Measurements from ENCODE around the gene SNED1.

The SNED1 gene

DNA sequence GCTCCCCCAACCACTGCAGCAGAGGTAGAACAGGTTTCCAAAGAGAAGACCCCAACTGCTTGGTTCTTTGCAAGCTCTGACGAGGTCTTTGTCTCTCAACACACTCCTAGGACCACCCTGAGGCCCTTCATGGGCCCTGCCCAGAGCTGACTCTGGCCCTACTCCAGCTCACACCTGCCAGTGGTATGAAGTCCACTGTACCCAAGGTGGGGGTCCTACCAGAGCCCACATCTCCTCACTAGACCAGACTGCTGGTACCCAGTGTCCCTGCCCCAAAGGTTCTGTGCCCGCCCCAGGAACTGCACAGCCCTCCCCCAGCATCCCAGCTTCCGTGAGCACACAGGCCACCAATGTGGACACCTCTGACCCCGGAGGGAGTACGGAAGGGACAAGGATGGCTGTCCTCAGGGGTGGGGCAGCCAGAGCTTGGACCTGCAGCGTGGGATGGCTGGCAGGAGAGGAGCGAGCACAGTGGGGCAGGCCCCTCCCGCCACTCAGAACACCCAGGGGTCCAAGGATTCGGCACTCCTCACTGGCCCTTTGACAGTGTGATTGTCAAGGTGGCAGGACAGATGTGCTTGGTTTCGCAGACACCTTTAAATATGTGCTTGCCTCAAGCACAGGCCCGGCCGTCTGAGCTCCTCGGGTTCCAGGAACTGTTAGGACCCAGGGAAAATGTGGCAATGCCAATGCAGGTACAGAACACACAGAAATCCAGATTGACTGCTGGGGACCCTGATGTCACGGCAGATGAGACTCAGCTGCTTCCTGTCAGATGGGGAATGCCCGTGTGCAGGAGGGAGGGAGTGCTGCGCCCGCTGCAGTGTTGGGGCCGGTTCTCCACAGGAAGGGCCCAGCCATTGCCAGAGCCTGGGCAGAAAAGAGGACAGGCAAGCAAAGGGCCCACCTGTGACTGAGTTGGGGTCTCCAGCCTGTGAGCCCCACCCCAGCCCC lies 52.5 kb downstream of the SNED1 start:
- no peak for DNase-seq

DNA sequence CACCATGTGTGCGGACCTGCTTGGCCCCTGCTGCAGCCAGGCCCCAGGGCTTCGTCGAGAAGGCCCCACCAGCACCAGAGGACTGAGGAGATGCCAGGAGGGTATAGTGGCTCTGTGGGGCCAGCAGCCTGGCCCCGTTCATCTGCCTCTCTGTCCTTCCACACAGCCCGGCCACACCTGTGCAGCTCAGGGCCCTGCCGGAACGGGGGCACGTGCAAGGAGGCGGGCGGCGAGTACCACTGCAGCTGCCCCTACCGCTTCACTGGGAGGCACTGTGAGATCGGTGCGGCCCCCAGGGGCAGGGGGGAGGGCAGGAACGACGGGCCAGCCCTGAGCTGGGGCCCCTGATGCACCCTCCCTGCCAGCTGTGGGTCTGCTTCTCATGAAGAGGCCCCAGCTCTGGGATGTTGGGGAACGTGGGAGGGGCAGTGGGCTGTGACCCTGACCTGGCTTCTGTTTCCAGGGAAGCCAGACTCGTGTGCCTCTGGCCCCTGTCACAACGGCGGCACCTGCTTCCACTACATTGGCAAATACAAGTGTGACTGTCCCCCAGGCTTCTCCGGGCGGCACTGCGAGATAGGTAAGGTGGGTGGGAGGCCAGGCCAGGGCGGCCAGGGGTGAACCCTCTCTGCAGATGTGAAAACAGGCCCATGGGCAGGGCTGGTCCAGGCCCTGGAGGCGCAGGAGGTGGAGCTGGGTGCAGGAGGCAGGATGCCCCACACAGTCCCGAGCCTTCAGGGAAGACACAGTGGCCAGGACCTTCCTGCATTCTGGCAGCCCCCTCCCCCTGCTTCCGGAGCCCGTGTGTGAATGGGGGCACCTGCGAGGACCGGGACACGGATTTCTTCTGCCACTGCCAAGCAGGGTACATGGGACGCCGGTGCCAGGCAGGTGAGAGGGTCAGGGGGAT lies 53.4 kb downstream of the SNED1 start:
- DNase-seq, result no peak

DNA sequence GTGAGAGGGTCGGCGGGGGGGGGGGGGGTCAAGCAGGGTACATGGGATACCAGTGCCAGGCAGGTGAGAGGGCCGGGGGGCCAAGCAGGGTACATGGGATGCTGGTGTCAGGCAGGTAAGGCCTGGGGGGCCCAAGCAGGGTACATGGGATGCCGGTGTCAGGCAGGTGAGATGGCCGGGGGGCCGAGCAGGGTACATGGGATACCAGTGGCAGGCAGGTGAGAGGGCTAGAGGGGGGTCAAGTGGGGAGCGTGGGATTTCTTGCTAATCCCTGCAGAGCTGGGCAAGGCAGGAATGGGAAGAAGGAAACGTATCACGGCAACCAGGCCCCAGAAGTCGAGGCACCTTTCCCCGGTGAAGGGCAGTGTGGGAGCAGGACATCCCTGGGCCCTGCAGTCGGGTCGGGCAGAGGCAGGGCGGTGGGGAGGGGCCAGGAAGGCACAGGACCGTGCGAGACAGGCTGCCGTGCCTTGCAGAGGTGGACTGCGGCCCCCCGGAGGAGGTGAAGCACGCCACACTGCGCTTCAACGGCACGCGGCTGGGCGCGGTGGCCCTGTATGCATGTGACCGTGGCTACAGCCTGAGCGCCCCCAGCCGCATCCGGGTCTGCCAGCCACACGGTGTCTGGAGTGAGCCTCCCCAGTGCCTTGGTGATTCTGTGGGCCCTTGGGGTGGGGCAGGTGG lies 54.4 kb downstream of the SNED1 start:
- no peak for DNase-seq

DNA sequence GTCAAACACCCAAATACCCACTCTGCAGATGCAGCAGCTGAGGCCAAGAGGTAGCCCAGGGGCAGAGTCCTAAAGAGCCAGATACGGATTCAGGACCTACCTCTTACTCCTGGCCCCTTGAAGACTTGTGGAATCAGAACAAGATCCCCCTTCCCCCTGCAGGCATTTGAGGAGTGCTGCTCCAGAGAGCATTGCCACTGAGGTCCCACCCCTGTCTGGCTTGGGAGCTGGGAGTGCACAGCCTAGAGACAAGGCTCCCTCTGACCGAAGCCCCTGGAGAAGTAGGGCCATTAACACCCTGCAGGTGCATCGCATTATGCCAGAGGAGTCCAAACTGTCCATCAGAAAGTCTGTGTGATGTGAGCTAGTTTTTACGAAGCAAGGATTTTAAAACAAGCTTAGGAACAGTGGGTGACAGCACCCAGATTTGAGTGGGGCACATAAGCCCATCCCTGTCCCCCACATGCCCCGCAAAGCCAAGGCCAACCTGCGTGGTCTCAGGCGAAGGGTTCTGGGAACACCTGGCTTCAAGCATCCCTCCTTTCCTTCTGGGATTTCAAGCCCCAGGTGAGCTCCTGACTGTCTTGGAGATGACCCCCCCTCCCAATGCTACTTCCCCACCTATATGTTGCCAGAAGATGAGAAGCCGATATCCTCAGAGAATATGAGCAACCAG lies 55.3 kb downstream of the SNED1 start:
- DNase-seq, result no peak

DNA sequence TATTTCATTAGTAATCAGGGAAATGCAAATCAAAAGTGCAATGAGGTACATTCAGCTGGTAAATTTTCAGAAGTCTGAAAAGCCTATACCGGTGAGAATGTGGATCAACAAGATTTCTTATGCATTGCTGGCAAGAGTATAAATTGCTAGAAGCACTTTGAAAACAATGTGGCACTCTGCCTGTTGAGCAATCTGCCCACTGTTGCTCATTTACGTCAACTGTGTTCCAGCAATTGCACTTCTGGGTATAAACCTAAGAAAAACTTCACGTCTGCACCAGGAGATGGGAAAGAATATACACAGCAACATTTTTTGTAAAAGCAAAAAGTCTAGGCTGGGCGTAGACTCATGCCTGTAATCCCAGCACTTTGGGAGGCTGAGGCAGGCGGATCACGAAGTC lies 62.9 kb downstream of the SNED1 start:
- no peak for DNase-seq

DNA sequence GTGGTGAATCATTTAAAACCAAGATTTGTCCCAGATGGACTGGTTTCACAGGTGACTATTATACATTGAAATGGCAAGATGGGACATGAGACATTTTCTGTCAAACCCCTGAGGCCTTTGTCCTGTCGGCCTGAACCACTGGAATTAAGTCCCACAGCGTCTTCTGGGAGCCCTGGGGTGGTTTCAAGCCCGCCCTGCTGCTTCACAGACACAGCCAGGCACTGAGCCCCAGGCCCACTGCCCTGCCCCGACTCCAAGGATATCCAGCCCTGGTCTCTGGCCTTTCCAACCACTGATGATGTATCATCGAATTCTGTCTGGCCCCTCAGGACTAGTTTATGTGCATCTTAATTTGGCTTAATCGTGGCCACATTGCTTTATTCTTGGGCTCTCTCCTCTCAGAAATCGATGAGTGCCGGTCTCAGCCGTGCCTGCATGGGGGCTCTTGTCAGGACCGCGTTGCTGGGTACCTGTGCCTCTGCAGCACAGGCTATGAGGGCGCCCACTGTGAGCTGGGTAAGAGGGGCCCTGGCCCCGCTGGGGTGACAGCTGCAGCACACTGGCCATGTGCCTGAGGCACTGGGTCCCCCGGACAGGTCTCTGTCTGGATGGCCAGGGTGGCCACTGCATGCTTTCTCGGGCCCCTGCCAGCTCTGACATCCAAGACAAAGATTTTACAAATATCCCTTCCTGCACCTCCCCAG lies 64.1 kb downstream of the SNED1 start:
- no peak for DNase-seq

DNA sequence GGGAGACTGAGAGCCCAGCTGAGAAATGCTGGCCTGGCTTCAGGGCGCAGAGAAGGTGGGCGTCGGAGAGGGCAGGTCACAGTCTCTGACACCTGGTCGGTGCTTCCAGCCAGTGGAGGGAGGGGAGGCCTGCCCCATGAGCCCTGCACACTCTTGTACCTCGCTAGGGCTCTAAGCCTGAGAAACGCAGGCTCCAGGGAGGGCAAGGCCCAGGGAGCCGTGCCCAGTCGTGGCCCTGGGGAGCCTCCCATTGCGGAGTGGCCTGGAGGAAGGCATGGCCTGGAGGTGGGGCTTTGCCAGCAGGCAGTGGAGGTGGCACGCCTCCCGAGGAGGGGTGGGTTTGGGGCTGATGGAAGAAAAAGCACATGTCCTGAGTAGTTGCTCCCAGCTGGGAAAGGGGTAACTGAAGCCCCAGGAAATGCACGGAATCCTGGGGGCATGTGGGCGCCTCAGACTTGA lies 64.7 kb downstream of the SNED1 start:
- no peak for DNase-seq

DNA sequence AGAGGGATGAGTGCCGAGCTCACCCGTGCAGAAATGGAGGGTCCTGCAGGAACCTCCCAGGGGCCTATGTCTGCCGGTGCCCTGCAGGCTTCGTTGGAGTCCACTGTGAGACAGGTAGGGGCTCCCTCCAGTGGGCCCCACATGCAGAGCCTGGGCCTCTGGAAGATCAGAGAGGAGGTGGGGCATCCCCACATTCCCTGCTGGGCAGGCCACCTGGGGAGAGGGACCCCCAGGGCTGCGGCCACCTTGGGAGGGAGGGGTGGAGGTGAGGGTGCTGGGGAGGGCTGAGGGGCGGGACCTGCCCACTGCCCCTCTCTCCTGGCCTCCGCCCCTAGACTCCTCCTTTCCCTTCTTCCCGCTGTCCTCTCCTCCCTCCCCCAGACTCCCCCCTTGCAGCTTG lies 65.2 kb downstream of the SNED1 start:
- no peak for DNase-seq

DNA sequence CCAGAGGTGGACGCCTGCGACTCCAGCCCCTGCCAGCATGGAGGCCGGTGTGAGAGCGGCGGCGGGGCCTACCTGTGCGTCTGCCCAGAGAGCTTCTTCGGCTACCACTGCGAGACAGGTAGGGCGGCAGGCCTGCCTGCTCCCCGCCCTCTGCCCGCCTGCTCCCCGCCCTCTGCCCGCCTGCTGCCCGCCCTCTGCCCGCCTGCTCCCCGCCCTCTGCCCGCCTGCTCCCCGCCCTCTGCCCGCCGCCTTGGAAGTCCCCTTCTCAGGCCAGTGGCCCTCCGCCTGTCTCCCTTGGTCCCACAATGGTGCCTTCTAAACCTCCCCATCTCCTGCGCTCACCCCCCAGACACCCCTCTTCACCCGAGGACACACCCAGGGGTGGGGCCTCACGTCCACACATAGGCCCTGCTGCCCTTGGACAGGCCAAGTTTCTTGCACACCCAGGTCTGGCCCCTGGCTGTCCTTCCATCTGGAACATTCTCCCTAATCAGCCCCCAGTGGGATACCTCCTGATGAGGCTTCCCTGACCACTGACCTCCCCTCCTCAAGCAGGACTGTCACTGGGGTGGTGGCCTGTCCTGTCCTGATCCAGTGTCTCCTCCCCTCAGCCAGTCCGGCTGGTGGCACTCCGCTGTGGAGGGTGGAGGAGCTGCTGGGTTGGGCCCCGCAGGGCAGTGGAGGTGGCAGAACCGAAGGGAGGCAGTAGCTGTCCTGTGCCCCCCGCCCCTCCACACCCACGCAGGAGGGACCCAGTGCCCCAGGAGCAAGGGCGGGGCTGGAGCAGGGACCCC lies 65.8 kb downstream of the SNED1 start:
- DNase-seq, result no peak

DNA sequence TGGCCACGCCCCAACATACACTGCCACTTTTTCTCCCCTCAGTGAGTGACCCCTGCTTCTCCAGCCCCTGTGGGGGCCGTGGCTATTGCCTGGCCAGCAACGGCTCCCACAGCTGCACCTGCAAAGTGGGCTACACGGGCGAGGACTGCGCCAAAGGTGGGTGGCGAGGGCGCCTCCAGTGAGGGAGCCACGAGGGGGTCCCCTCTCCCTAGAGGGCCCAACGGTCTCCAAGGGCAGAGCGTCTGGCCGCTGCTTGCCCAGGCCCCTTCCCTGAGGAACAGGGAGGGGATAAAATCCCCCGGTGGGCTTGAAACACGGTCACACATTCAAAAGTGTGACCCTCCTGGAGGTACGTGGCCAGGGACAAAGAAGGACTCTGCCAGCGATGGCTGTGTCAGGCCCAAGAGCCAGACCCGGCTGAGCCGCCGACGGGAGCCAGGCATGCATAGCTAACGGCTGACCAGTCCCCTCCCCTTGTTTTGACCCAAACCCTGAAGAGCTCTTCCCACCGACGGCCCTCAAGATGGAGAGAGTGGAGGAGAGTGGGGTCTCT lies 66.5 kb downstream of the SNED1 start:
- DNase-seq, result no peak

- DNase-seq, result no peak
Measured at GRCh38 chr2:241065355-241065803, 67.0 kb downstream of the SNED1 start.

DNA sequence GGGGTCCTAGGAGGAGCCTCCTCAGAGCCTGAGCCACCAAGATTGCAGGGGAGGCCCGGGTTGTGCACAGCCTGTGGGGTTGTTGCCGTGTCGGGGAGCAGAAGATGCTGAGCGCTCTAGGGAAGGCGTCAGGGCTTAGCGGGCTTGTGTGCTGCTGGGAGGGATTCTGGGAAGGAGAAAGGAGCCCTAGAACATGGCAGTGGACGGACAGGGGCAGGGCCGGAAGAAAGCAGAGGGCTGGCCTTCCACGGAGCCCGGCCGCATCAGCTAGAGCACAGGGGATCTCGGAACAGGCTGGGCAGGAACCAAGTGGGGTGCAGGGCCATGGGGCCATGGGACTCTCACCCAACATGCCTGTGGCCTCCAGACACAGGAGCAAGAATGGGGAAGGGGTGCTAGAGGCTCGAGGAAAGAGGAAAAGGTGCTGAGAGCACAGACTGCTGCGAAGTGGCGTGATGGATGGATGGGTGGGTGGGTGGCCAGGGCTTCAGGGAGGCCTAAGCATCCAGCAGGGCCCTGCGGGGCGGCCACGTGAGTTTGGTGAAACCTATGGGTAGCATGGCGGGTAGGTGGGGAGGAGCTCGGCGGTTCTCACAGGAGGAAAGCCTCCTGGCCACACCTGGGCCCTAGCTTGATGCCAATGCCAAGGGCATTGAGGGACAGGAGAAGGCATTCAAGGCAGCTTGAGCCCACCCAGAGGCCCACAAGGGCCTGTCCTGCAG lies 67.9 kb downstream of the SNED1 start:
- no peak for DNase-seq

DNA sequence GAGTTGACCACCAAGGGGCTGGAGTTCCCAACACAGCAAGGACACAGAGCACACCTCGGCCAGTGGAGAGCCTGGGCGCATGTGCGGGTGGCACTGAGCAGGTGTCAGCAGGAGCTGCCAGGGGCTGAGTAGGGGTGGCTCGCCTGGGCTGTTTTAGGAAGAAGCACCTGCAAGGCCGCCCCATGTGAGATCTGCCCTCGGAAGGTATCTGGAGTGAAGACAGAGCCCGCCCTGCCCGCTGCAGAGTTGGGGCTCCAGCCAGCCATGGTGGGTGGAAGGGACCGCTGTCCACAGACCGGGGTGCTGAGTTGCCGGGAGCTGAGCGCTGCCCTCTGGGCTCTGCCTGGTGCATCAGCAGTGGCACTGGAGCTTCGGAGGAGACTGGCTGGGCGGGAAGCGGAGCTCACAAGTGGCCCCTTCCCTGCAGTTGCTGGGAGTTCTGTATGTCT lies 68.5 kb downstream of the SNED1 start:
- DNase-seq, result no peak

DNA sequence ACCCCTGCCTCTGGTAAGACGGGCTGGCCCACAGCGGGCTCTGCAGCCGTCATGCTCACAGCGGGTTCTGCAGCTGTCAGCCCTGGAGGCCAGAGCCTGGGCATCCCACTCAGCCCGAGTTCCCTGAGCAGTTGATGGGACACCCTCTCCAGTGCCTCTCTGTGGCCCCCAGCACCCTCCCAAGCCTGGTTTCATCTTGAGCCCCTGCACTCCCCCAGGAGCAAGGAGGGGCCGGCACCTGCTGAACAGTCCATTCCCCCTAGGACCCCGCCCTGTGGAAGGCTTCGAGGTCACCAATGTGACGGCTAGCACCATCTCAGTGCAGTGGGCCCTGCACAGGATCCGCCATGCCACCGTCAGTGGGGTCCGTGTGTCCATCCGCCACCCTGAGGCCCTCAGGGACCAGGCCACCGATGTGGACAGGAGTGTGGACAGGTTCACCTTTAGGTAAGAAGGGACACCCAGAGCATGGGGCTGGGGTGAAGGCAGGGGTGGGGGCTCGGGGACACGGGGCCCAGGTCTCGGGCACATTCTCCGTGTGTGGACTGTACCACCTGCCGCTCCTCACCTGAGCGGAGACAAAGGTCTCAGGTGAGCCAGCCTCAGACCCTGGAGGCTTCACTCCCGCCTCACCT lies 69.2 kb downstream of the SNED1 start:
- no peak for DNase-seq

DNA sequence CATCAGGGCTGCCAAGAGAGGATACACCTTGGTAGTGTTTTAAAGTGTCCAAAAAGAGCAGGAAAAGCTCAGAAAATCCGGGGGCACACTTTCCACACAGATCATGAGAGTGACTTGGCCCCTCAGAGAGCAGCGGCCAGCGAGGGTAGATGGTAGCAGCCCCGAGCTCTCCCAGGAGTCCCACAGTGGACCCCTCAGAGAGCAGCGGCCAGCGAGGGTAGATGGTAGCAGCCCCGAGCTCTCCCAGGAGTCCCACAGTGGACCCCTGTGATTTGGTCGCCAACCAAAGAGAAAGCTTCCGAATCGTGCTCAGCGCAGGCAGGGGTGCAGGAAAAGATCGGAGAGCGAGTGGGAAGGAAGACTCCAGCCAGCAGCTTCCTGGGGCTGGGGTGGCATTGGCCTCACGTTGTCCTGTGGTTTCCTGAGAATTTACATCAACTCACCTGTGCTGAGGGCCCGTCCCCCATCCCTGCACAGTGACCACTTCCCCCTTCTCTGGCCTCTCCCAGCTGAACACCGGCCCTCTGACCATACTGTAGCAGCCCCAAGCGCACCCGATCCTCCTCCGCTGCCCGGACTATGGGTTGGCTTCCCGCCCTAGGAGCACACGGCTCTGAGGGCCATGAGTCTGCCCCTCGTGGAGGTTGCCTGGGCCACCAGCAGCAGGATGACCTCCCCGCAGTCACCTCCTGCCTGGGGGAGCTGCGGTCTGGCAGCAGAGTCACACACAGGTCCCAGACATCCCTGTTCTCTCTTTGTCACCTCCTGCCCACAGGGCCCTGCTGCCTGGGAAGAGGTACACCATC lies 69.9 kb downstream of the SNED1 start:
- DNase-seq, result no peak

GRCh38 chr2:241068942-241069810 lies 70.8 kb downstream of the SNED1 start:
- no peak for DNase-seq

DNA sequence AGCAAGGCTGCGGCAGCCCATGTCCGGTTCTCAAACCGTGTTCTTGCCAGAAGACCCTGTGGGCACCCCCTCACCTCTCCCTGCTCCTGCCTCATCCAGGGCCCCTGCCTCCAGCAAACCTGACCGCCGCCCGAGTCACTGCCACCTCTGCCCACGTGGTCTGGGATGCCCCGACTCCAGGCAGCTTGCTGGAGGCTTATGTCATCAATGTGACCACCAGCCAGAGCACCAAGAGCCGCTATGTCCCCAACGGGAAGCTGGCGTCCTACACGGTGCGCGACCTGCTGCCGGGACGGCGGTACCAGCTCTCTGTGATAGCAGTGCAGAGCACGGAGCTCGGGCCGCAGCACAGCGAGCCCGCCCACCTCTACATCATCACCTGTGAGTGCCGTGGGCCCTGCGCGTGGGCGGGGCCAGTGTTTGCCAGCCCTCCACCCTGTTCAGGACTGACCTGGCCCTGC lies 71.4 kb downstream of the SNED1 start:
- no peak for DNase-seq

Measured in activated CD4-positive, CD25-positive, alpha-beta regulatory T cell (primary cell).